HK-2 (cell line): ENCODE measurements around the gene CCM2.

Experiments used
- DNase-seq: peaks from one replicate; pipeline ENCODE4 v3.0.0-alpha.2; 2018; ENCODE audit not compliant: unreplicated experiment

The CCM2 gene

DNA sequence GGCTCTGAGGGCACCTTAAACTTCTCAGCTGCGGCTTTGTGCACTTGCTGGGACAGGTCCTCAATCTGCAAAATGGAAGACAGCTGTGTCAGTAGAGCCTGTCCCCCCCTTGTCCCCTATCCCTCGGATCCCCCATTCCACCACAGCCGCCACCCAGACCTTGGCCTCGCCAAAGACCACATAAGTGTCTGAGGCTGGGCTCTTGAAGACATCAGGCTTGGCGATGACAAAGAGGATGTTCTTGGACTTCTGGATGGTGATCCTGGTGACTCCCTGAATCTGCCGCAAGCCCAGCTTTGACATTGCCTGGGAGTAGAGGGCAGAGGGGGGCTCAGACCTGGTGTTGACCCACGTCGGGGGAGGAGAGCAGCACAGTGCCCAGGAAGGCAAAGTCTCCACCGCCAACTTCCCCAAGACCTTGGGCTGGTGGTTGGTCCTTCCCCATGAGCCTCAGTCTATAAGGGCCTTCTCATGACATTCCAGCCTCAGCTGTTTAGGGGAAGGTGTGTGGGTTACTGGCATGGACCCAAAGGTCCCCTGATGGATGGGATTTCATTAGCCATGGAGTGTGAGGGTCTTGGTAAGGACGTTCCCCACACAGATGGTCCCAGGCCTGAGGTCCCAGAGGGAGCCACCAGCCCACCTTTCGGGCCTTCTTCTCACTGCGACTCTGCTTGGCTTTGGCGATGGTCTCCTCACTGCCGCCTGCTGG, 81.1 kb downstream of the CCM2 start:
- no peak for DNase-seq

DNA sequence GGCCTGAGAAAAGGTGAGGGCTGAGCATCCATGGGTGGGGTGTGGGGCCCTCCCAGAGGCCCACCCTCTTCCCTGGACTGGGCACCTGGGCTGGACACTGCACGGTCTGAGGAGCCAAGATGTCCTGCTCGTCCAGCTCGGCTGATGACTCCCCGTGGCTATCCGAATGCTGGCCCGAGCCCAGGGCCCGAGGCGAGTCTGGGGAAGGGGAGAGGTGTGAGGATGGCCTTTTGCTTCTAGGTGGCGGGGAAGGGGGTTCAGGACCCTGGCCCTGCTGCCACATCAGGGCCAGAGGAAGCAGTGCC, 81.6 kb downstream of the CCM2 start:
- no peak for DNase-seq

DNA sequence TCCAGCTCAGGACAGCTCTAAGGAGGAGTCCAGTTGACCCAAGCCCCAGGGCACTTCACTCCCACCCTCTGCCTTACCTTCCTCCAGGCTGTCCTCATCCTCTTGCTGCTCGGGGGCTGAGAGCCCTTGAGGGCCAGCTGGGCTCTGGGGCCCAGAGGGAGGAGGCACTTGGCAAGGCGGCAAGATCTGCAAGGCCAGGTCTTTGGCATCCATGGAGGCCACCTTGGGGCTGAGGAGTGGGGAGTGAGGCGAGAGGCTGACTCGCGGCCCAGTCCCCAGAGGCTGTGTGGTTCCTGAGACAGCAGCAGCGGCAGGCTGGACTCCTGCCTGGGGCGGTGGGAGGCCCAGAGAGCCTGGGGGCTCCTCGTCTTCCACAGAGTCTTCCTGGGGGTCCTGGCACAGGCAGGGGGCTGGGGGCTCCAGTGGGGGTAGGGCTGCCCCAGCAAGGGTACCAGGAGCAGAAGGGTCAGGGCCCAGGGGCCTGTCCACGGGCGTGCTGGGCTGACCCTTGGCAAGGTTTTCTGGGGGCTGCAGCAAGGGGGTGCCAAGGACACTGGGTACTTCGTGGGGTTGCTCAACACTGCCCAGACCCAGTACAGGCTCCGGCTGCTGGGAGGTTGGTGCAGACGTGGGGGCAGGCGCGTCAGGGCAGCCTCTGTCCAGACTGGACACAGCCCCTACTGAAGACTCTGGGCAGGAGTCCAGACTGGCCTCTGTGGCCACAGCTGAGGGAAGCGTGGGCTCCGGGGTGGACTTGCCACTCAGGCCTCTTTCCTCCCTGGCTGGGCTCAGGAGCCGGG, 82.2 kb downstream of the CCM2 start:
- DNase-seq = no peak

DNA sequence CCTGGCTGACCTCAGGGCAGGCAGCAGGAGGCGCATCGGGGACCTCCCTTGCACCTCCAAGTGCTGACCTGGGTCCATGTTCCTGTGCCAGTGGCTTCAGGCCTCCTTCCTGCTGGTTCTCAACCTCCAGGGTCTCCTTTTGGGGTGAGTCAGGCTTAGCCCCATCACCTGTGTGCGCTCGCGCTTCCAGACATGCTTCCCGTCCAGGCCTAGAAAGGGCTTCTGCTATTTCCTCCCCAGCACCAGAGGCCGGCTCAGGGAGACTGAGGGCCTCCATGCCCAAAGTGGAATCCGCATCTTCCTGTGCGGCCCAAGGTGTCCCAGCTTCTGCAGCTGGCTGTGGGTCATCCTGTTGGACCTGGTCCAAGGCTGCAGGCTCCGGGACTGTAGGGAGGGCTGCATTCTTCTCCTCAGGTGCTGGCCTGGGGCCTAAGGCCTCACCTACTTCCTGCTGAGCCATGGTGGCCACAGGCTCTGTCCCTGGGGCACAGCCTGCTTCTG, 82.9 kb downstream of the CCM2 start:
- no peak for DNase-seq

DNA sequence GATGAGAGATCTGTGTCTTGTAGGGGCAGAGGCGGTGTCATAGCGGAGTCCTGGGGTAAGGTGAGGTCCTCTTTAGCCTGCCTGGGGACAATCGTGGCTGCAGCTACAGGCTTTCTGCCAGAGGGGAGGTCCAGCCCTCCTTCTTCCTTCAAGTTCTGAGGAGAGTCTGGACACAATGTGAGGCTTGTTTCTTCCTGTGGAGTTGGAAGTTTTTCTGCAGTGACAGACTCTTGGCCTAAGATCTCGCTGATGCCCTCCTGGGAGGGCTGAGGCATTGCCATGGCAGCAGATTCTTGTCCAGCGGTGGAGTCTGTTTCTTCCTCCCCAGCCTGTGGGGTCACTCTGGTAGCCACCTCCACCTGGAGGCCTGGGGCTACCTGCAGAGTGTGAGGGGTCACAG, 84.3 kb downstream of the CCM2 start:
- no peak for DNase-seq

DNA sequence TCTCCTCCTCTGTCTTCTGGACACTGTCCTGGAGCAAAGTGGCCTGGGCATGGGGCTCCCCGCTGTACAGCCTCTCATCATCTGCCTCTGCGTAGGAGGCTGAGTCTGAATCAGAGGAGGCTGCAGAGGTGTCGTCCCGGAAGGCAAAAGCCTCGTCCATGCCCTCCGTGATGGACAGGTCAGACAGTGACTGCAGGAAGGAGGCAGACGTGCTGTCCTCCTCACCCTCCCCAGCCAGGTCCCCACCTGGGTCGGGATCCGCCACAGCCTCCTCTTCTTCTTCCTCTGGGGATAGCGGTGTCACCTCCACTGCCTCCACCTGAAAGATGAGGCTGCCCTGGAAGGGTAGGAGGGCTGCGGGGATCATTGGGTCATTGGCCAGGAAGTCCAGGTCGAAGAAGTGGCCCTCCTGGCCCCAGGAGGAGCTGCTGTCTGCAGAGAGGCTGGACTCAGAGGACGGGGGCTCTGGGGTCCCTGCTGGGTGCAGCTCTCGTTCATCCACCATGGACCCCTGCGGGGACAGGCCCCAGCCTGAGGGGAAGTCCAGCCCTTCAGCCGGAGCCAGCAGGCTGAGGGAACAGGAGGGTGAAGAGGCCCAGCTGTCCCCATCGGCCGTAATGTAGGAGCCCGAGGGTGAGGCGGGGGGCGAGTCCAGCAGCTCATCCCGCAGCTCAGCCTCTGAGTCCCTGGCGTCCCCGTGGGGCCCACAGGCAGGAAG, 85.1 kb downstream of the CCM2 start:
- DNase-seq = no peak

DNA sequence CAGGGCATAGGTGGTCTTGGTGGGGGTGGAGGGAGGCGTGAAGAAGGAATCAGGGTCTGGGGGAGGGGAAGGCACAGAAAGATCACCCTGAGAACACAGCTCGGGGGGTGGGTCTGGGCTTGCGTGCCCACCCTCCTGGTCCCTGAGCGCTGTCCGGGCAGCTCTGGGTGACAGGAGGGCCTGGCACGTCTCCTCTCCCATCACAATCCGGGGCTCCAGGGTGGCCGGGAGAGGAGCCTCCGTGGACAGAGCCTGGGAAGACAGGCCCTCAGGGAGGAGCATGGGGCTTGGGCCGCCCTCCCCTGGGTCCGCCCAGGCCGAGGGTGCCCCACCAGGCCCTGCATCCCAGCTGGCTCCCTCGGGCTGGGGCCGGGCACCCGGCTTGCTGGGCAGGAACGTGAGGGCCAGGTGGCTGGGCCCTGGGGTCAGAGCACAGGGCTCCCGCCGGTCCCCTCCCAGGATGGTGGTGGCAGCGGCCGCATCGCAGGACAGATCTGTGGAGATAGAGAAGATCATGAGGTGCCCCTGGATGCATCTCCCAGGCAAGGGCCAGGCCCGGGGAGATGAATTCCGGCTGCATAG, 85.7 kb downstream of the CCM2 start:
- DNase-seq = no peak

DNA sequence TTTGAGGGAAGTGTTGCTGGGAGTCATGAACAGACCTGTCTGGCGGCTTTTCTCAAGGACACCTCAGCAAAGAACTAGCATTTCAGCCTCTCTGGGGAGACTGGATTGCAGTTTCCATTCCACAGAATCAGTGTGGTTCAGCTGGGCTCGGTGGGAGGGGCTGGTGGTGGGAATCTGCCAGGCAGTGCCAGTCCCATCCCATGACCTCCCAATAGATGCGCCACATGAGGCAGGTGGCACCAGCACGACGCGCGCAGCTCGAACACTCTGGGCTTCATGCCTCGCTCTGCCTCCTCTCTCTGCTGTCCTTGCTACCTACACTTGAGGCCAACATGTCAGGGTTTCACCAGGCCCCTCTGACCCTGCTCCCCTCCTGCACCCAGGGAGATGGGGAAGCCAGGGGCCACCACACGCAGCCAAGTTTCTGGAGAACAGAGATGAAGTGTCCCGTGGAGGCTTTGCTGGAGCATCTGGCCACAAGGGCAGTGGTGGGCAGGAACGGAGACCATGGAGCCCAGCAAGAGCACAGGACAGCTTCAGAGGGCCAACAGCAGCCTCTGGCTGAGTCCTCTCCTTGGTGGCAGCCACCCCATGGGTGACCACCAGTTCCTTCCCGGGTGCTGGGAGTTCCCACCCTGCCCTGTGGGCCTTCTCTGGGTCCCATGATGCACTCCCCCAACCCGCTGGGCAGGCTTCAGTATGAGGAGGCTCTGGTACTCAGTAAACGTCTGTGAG, 86.5 kb downstream of the CCM2 start:
- DNase-seq = no peak

DNA sequence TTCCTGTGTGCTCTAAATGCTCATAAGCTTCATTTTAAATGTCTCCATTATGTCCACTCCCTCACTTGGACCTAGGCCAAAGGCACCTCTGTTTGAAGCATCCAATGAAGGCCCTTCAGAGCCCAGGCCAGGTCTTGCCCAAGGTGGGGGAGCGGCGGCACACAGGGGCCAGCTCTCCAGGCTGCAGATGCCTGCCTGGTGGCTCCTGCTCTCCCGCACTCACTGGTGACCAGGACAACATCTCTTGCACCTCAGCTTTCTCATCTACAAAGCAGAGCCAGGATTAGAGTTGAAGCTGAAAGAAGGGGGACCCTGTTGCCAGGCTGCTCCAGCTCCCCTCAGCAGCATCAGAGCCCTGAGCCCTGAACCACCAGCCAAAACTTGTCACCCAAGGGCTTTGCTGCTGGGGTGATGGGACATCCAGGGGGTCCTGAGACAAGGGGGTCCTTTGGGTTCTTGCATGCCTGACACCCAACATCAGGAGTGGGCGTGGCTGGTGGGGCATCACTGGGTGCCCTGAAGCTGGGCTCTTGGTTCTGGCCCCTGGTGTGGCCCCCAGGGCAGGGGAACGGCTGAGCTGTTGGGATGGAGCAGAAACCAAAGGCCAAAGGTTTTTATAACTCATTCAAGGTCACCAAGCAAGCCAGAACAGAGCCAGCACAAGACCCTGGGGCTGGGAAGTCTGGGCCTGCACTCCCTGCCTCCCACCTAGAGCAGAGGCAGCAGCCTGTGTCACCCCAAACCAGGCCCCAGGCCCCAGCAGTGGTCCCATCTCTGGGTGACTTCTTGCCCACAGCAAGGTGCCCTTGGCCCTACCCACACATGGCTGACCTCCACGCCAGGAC, 87.5 kb downstream of the CCM2 start:
- no peak for DNase-seq

DNA sequence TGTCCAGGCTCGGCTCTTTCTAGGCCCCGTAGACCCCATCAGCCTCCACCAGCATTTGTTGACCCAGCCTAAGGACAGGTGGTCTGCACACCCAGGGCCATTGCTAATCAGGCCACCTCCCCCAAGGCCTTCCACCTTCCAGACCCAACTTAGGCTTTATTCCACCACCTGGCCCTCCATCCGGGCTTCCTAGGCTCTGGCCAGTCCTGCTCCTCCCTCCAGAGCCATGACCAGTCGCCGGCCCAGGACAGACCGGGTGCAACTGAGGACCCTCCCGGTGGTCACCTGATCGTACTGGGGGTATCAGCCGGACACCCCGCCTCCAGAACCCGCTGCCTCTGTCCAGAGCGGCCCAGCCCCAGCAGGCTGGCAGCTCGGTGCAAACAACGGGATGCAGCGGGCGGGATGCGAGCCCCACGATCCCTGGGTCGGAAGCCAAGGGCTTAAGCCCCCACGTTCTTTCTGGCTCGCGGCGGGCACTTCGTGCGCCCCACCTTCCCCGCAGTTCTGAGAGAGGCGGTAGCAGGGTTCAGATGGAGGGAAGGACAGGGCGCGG, 88.2 kb downstream of the CCM2 start:
- no peak for DNase-seq

DNA sequence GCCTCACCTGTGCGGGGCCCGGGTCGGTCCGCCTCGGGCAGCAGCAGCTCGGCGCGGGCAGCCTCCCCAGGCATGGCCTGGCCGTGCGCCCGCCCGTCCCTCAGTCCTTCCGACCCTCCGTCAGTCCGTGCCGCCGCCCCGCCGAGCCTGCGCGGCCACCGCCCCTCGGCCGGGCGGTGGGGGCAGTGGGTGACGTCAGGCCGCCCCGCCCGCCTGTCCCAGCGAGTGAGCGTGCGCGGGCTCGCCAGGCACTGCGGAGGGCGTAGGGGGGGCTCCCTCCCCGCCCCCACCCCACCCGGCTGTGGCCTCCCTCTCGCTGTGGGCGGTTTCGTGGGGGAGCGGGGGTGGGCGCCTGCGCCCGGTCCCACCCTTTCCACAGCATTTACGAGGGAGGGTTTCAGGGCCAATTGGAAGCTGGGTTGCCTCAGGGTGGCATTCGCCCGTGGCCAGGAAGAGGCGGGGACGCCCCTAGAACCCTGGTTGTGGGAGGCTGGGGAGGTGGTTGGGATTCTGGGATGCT, 88.9 kb downstream of the CCM2 start, which contains the start of gene NACAD:
Gene NACAD (minus strand): TSS at position 149 of the 520 bp plus-strand sequence. CDS start 75 bp downstream, at position 74.
- no peak for DNase-seq

DNA sequence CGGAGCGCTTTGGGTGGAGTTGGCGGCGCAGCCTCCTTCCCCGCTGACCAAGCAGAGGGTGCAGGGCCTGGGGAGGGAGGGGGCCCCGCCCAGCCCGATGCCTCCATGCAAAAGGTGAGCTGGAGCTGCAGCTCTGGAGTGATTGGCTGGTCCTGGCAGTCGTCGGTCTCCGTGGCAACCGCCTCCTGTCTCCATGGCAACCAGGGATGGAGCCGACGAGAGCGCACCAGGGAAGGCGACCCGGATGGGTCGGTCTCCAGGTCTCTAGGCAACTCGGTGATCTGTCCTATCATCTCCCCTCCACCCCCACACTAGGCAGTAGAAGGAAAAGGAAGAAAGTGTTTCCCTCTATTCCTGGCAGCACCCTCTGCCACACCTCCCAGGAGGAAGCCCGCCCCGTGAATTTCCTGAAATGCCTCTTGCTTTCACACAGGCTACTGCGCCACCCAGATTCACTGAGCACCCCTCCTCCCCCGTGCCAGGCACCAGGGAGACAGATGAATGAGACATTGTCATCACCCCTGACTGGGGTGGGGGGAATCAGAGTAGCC, 89.4 kb downstream of the CCM2 start:
- DNase-seq = no peak

DNA sequence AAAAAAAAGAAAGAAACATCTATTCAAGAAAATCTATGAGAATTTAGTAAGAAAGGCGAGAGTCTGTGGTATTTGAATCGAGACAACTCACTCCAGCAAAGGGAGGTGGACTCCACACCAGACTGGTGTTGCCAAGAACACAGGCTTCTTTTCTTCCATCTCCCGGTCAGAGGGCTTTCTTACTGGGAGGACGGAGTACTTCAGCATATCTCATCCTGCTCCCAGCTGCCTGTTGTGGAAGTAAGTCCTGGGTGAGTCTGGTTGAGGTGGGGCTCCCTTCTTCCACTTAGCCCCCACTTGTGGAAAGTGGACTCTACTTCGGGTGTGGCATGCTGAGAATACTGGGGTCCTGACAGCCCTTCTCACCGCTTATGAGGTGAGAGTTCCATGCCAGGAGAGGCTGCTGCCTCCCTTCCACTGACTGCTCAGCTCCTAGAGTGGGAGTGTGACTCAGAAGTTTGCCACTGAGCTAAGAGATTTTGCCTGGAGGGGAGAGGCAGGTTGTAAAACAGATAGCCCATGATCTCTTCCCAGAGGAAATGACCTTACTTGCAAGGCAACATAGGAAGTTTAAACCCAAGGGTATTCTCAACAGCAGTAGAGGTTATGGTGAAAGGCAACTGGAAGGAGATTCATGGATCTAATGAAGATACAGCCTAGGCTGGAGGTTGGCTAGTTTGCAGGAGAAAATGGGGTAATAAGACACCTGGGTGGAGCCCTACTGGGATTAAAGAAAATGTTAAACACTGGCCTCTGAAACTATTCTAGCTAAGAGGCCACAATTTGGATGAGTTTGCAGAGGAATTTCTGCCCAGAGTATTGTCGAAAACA, 92.3 kb downstream of the CCM2 start:
- no peak for DNase-seq

DNA sequence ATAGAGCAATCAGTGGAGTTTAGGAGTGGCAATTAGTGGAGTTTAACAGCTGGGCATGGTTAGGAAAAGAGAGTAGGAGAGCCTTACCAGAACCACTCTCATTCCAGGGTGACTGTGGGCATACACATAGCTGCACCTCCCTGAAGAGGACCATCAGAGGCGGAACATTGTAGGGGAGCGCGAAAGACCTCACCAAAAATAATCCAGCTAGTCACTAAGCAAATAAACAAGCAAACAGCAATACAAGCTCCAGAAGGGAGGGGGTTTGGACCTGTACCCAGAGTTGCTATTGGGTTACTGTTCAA, 92.9 kb downstream of the CCM2 start:
- no peak for DNase-seq

DNA sequence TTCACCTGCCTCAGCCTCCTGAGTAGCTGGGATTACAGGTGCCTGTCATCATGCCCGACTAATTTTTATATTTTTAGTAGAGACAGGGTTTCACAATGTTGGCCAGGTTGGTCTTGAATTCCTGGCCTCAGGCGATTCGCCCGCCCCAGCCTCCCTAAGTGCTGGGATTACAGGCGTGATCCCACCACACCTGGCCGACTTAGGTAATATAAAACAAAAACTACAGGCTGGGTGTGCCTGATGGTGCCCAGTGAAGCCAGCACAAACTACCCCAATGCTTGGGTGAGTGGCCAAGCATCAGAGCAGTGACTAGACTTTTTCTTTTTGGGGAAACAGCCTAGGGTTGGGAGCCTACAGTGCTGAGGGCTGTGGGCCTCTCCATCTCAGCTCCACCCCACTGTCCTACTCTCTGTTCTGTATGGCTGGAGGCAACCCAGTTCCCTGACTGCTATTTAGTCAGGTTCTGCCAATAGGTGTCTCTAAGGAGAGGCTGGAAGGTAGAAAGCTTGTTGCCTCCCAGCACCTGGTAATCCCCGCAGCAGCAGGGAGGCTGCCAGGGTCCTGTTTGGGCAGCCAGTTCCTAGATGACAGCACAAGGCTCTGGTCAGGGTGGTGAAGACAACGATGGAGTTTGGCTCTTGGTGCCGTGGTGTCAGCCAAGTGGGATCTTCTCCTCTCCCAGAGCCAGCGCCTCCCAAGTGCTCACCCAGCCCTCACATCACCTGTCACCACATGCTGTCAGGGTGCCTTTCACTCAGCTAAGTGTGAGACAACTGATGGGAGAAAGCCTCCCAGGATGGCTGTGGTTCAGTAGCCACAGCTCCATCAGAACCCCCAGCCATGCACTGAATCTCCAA, 99.2 kb downstream of the CCM2 start:
- DNase-seq = no peak

DNA sequence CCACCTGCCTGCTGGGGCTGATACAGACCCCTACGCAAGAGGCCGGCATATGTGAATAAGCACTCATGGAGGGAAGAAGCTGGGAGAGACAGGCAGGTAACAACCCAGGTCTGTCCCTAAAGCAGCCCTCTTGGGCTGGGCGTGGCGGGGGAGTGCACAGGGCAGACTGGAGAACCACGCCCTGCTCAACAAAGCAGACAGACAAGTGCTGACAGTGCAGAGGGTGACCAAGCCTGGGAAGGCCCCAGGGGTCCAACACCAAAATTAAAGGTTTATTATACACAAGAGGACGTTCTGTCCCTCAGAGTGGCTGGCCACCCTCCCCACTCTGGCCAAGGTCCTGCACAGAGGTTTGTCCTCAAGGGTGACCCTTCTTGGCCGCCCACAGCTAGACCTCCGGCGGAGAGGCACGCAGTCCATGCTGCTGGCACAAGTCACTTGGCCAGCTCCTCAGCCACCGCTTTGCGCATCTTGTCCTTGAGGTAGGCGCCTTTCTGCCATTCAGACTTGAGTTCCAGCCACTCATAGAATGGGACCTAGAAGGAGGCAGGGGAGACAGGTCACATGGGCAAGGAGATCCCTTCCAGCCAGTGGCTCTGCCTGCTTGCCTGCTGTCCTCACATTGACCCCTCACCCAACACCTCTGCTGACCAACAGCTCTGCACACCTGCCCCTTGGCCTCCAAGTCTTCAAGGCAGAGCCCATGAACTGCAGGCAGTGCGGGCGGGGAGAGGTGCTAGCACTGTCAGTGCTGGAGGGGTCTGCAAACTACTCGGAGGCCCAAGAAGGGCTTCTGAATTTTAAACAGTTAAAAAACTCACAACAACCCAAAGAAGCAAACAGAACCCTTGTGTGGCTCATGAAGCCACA, 100.1 kb downstream of the CCM2 start:
- no peak for DNase-seq
